K562 (cell line): Measurements from ENCODE around the gene STXBP5L. TPM values are rescaled to one million over a fixed set of nuclear protein-coding genes. Genes with fewer than 3 reads are reported as not detected.
A peak's percentile ranks its signal among the peaks of the same experiment; 100 is the strongest.

Experiments
- ATAC-seq: fragments of 200-7000 bp; cut with Tn5 transposase; 3 replicates; pipeline ENCODE4 v1.9.1; 2020; ENCODE audit warnings: moderate library complexity
- BruUV-seq: library from RNA; stranded (reverse); fragments of 400-500 nt; replicated peaks from 2 replicates; lab custom pipeline; 2021; lab: Mats Ljungman, UMichigan
- CTCF ChIA-PET: fragments of 300-600 bp; formaldehyde crosslinking; extraction: SDS; loops from one replicate; lab custom pipeline; 2021; ENCODE audit warnings: low intra/inter-chr PET ratio; lab: Yijun Ruan, JAX
- POLR2A ChIA-PET: fragments of 300-600, 350-650 bp; sonication (Branson Sonifier 250); formaldehyde crosslinking; extraction: SDS; loops from one replicate; lab custom pipeline; 2021; ENCODE audit warnings: antibody characterized with exemption, inconsistent platforms; lab: Yijun Ruan, JAX
- DNase-seq, 4 experiments: peaks; one replicate each; pipeline versions ENCODE4 v3.0.0 to v3.0.0-alpha.2; 2011 to 2018; ENCODE audit warnings: low spot score in 3 of 4, mixed read lengths in 3 of 4; ENCODE audit errors: extremely low read depth in 1 of 4
- FAIRE-seq: peaks from 2 replicates; lab custom pipeline; 2011; peaks lifted over from hg19 to GRCh38; lab: Jason Lieb, UNC
- H2AFZ ChIP-seq: 2 replicates; pipeline ENCODE4 v1.6.0; 2011; ENCODE audit warnings: low read depth, low read length, control low read depth, inconsistent platforms
- H3K27ac ChIP-seq: fragments of 200-600 bp; 3 replicates; pipeline ENCODE4 v1.8.0; 2011; ENCODE audit warnings: low read depth, mild to moderate bottlenecking, control low read depth, inconsistent platforms, low read length, moderate library complexity, mixed read lengths; ENCODE audit errors: extremely low read depth
- H3K27me3 ChIP-seq, 2 experiments: fragments of 300-600 bp in 1 of 2; 2 replicates in 1 of 2; 3 replicates in 1 of 2; pipeline versions ENCODE4 v1.6.0 to v1.8.0; 2011; ENCODE audit warnings: inconsistent platforms in 2 of 2, low read length in 2 of 2, mild to moderate bottlenecking in 1 of 2, mixed read lengths in 1 of 2, moderate library complexity in 1 of 2; ENCODE audit not compliant: control insufficient read depth in 2 of 2, insufficient read depth in 2 of 2
- H3K36me3 ChIP-seq: fragments of 300-600 bp; 3 replicates; pipeline ENCODE4 v1.8.0; 2011; ENCODE audit warnings: mild to moderate bottlenecking, low read length, inconsistent platforms; ENCODE audit not compliant: control insufficient read depth, insufficient read depth
- H3K4me1 ChIP-seq, 2 experiments: fragments of 200-600 bp in 1 of 2; replicated peaks in 1 of 2; 2 replicates in 1 of 2; 3 replicates in 1 of 2; pipeline versions ENCODE4 v1.5.1 to v1.8.0; 2011; ENCODE audit warnings: inconsistent platforms in 2 of 2, low read length in 2 of 2, mild to moderate bottlenecking in 1 of 2, mixed read lengths in 1 of 2, moderate library complexity in 1 of 2; ENCODE audit not compliant: control insufficient read depth in 2 of 2, insufficient read depth in 2 of 2
- H3K4me2 ChIP-seq: 2 replicates; pipeline ENCODE4 v1.6.1; 2011; ENCODE audit warnings: low read length, control low read depth, inconsistent platforms, mixed read lengths; ENCODE audit not compliant: insufficient read depth
- H3K4me3 ChIP-seq: fragments of 200-600 bp; sonication (generic), shearing (Covaris generic); 2 replicates; pipeline ENCODE4 v1.5.1; 2016; ENCODE audit warnings: control low read depth, inconsistent platforms
- H3K79me2 ChIP-seq: fragments of 200-600 bp; 3 replicates; pipeline ENCODE4 v1.8.0; 2011; ENCODE audit warnings: low read length, inconsistent platforms; ENCODE audit not compliant: control insufficient read depth, insufficient read depth
- H3K9ac ChIP-seq, 2 experiments: 2 replicates each; pipeline versions ENCODE4 v1.6.0 to v1.6.1; 2011; ENCODE audit warnings: low read depth in 2 of 2, low read length in 2 of 2, control low read depth in 1 of 2, inconsistent platforms in 1 of 2, mild to moderate bottlenecking in 1 of 2, mixed read lengths in 1 of 2; ENCODE audit not compliant: insufficient read depth in 1 of 2
- H3K9me1 ChIP-seq: one replicate; pipeline ENCODE4 v1.6.0; 2011; ENCODE audit warnings: inconsistent platforms, mild to moderate bottlenecking, low read length, moderate library complexity; ENCODE audit not compliant: control insufficient read depth, insufficient read depth
- H3K9me3 ChIP-seq: replicated peaks from 2 replicates; pipeline ENCODE4 v1.5.1; 2011; ENCODE audit warnings: low read depth, low read length, inconsistent platforms; ENCODE audit not compliant: control insufficient read depth, insufficient read depth
- H4K20me1 ChIP-seq: replicated peaks from 2 replicates; pipeline ENCODE4 v1.6.1; 2011; ENCODE audit warnings: low read length, inconsistent platforms, mixed read lengths; ENCODE audit not compliant: control insufficient read depth, insufficient read depth
- C11orf30 ChIP-seq: fragments of 450-650 bp; IDR thresholded peaks from 2 replicates; pipeline ENCODE4 v1.6.1; 2016; ENCODE audit warnings: low read depth, mild to moderate bottlenecking
- ERF ChIP-seq: fragments of 450-650 bp; formaldehyde crosslinking; IDR thresholded peaks from 2 replicates; pipeline ENCODE4 v1.4.0; 2020; ENCODE audit warnings: mild to moderate bottlenecking, mixed read lengths
- ZNF316 ChIP-seq: fragments of 450-650 bp; IDR thresholded peaks from 2 replicates; pipeline ENCODE4 v1.6.1; 2016
- whole genome bisulfite sequencing: fragments of 100-300 bp; shearing (Covaris generic); methylation state at CpG from one replicate; pipeline ENCODE4 v1.1.6; 2016; ENCODE audit warnings: low coverage, mixed read lengths; ENCODE audit not compliant: insufficient coverage; ENCODE audit errors: missing lambda C conversion rate; 5-methylcytosine and 5-hydroxymethylcytosine counted together
- in situ Hi-C: fragments of 300-500 bp; cut with MboI; formaldehyde crosslinking; loops from 4 replicates; pipeline ENCODE4 v1.15.0; 2018; ENCODE audit warnings: inconsistent platforms, mixed read lengths
- intact Hi-C: fragments of 100-400 bp; cut with micrococcal nuclease; formaldehyde crosslinking; loops from 2 replicates; pipeline ENCODE4 v1.14.2; 2022
- polyA plus RNA-seq, 8 experiments: library from polyadenylated mRNA; depleted of rRNA in 4 of 8; stranded (reverse) in 5 of 8; unstranded in 3 of 8; fragments of >200 nt; fragmentation: Nextera tagmentation in 2 of 8; fragmentation: Illumina TruSeq in 1 of 8; extraction: Ambion mirVana in 2 of 8; extraction: Trizol in 1 of 8; gene quantifications; 2 replicates each; pipeline versions ENCODE4 v1.2.1 to v1.2.3, GENCODE V29; 2011 to 2014; ENCODE audit warnings: inconsistent platforms in 1 of 8, missing spikeins in 1 of 8
- total RNA-seq, 7 experiments: library from RNA; depleted of rRNA in 6 of 7; stranded (reverse); fragments of >200 nt in 6 of 7; fragmentation: Illumina TruSeq in 2 of 7; extraction: Trizol in 2 of 7; gene quantifications; 2 replicates each; pipeline versions ENCODE4 v1.2.1 to v1.2.3, GENCODE V29; 2011 to 2021; ENCODE audit warnings: low replicate concordance in 1 of 7
- TF ChIP-seq, protein P1 (sequence below): fragments of 250-450 bp; sonication (Bioruptor Pico); IDR thresholded peaks from 2 replicates; pipeline ENCODE4 v1.8.0; 2021; ENCODE audit warnings: mild to moderate bottlenecking, moderate library complexity

Gene STXBP5L
- total and polyA plus RNA-seq, 9 of the 15 experiments (the other 6 are each of a cell fraction or from before 2014, with no cell fraction given) = 0.03 to 0.04 (median 0.03) TPM; not detected in 6

- TF ChIP-seq, protein P1, sequence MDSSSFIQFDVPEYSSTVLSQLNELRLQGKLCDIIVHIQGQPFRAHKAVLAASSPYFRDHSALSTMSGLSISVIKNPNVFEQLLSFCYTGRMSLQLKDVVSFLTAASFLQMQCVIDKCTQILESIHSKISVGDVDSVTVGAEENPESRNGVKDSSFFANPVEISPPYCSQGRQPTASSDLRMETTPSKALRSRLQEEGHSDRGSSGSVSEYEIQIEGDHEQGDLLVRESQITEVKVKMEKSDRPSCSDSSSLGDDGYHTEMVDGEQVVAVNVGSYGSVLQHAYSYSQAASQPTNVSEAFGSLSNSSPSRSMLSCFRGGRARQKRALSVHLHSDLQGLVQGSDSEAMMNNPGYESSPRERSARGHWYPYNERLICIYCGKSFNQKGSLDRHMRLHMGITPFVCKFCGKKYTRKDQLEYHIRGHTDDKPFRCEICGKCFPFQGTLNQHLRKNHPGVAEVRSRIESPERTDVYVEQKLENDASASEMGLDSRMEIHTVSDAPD (CRISPR knock-in tag) = no peak
- peak; percentile 15; the same call in 1 of the 2 replicates for TF ChIP-seq C11orf30
- Histone ChIP-seq H3K4me2 (no peak overlapping the region), H2AFZ (no peak overlapping the region), H3K9me3 (no peaks in the 10 kb centered on the region), H3K27ac (no peak overlapping the region), H4K20me1 (no peaks in the 10 kb centered on the region), H3K36me3 (no peaks in the 10 kb centered on the region), H3K4me1 (no peaks in the 10 kb centered on the region), H3K9ac (no peak overlapping the region), H3K9me1 (no peaks in the 10 kb centered on the region), H3K79me2 (no peaks in the 10 kb centered on the region), H3K27me3 (no peaks in the 10 kb centered on the region), H3K4me3 (no peak overlapping the region)
- BruUV-seq = no TSS peak
- intact Hi-C loops (no loop called here), in situ Hi-C loops (no loop called here)
- ATAC-seq = no peak
- CTCF ChIA-PET = interaction anchor here (0.6 kb wide), 1 partner anchor 31 kb away, joined by 3 read pairs; no protein-coding TSS in a partner anchor
- no peak for FAIRE-seq
- 0% methylated on average over 1 of the region's 1 CpG for WGBS
- no peak for DNase-seq
- POLR2A ChIA-PET = no interaction called here
These were observed 77.2 kb downstream of the STXBP5L start for GRCh38 chr3:120985242-120985641.

DNA sequence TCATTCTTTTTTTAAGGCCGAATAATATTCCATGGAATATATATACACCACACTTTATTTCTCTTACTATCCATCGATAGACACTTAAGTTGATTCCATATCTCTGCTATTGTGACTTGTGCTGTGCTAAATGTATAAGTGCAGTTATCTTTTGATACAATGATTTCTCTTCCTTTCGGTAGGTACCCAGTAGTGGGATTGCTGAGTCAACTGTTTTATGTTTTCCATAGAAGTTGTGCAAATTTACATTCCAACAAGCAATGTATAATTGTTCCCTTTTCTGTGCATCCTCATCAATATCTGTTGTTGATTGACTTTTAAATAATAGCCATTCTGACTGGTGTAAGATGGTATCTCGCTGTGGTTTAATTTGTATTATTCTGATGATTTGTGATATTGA lies 81.0 kb downstream of the STXBP5L start:
- ChIA-PET POLR2A (no interaction called here), CTCF (no interaction called here)
- Histone ChIP-seq H3K4me1 (no peaks in the 10 kb centered on the region), H3K4me3 (no peak overlapping the region), H3K4me2 (no peak overlapping the region), H2AFZ (no peak overlapping the region), H3K9me1 (no peaks in the 10 kb centered on the region), H3K27ac (no peak overlapping the region), H3K36me3 (no peaks in the 10 kb centered on the region), H3K79me2 (no peaks in the 10 kb centered on the region), H3K9ac (no peak overlapping the region), H4K20me1 (no peaks in the 10 kb centered on the region), H3K9me3 (no peaks in the 10 kb centered on the region), H3K27me3 (no peaks in the 10 kb centered on the region)
- 0% methylated on average over 4 of the region's 4 CpGs for WGBS
- intact Hi-C loops (no loop called here), in situ Hi-C loops (no loop called here)
- BruUV-seq = no TSS peak
- DNase-seq = no peak
- ATAC-seq = no peak
- no peak for FAIRE-seq
- TF ChIP-seq ZNF316 (peak; percentile 47; the same call in 1 of the 2 replicates), ERF (CRISPR knock-in tag) (no peak)
